HG03354 (cell line): ENCODE measurements around the gene TP53RK.

Experiments used
- ATAC-seq: cut with Tn5 transposase; IDR thresholded peaks from one replicate; pipeline ENCODE4 v1.9.1; 2021; ENCODE audit warnings: mild to moderate bottlenecking; ENCODE audit not compliant: unreplicated experiment, poor library complexity, severe bottlenecking

The TP53RK gene

GRCh38 chr20:46689082-46689753, at the start of gene TP53RK:
Gene TP53RK (minus strand): TSS chr20:46689444. CDS start chr20:46689414, 30 bp downstream.
- ATAC-seq, result peak; percentile 96

DNA sequence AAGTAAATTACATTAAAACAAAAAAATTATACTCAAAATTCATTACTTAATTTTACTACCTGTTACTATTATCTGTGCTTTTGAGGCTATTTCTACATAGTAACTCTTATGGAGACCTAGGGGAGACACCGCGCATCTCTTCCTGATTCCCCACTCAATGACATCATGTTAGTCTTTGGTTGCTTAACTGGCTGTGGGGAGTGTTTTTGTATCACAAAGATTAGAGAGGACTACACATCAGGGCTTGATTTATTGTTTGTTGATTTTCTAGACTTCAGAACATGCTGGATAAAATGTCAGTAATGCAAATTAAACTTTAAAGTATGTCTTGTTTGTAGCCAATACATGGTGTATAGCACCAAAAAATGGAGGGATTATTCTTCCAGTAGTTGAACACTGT, 46.2 kb upstream of the TP53RK start:
- no peak for ATAC-seq

GRCh38 chr20:46731770-46732169, 42.5 kb upstream of the TP53RK start:
- no peak for ATAC-seq

DNA sequence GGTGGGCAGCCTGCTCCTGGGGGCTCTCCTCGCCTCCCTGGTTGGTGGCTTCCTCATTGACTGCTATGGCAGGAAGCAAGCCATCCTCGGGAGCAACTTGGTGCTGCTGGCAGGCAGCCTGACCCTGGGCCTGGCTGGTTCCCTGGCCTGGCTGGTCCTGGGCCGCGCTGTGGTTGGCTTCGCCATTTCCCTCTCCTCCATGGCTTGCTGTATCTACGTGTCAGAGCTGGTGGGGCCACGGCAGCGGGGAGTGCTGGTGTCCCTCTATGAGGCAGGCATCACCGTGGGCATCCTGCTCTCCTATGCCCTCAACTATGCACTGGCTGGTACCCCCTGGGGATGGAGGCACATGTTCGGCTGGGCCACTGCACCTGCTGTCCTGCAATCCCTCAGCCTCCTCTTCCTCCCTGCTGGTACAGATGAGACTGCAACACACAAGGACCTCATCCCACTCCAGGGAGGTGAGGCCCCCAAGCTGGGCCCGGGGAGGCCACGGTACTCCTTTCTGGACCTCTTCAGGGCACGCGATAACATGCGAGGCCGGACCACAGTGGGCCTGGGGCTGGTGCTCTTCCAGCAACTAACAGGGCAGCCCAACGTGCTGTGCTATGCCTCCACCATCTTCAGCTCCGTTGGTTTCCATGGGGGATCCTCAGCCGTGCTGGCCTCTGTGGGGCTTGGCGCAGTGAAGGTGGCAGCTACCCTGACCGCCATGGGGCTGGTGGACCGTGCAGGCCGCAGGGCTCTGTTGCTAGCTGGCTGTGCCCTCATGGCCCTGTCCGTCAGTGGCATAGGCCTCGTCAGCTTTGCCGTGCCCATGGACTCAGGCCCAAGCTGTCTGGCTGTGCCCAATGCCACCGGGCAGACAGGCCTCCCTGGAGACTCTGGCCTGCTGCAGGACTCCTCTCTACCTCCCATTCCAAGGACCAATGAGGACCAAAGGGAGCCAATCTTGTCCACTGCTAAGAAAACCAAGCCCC, 36.2 kb upstream of the TP53RK start:
- no peak for ATAC-seq

DNA sequence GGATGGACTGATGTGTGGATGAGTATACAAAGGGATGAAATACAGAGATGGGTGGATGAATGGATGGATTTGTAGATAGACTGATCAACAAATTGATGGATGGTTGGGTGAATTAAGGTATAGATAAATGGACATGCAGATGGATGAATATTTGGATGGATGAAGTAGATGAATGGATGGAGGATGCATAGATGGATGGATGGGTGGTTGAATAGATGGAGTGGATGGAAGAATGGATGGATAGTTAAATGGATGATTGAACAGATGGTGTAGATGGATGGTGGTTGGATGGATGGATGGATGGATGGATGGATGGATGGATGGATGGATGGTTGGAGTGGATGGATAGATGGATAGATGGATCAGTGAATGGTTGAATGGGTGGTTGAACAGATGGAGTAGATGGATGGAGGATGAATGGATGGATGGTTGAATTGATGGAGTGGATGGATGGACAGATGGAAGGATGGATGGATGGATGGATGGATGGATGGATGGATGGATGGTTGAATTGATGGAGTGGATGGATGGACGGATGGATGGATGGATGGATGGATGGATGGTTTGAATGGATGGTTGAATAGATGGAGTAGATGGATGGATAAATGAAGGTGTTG, 35.2 kb upstream of the TP53RK start:
- ATAC-seq, result no peak

DNA sequence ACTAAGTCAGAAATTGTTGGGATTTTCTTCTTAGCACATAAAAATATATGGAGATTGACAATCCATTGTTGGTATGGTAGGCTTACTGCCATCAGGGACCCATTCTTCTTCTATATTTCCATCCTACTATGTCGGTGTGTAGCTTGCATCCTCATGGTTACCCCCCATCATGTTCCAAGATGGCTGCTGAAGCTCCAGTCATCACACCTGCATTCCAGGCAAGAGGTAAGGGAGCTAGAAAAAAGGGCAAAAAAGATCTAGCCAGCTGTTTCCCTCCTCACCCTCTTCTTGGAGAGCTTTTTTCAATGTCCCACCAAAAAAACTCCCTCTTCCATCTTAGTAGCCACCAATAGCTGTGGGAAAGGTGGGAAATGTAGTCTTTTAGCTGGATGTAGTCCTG, 33.8 kb upstream of the TP53RK start:
- ATAC-seq, result no peak

- ATAC-seq, result no peak
Observed at GRCh38 chr20:46722450-46722849, 33.2 kb upstream of the TP53RK start.

GRCh38 chr20:46721476-46721875, 32.2 kb upstream of the TP53RK start:
- ATAC-seq, result no peak

- no peak for ATAC-seq
Observed at GRCh38 chr20:46720776-46721425, 31.7 kb upstream of the TP53RK start.

DNA sequence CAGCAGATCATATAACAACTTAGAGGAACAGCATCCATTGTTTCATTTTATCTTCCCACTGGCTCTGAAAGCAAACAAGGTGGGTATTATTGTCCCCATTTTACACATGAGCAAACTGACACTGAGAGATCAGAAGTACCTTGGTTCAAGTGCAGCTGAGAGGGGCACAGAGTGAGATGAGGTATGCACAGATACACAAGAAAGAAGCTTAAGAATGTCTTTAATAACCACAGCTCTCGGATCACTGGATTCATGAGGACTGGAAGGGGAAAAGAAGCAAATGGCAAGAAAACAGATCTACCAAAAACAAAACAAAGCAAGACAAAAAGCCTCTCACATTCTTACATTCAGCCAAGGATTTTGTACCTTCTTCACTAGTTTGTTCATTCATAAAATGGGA, 30.8 kb upstream of the TP53RK start:
- ATAC-seq, result no peak

- no peak for ATAC-seq
Observed at GRCh38 chr20:46717818-46718541, 28.7 kb upstream of the TP53RK start.

GRCh38 chr20:46715292-46715756, 26.1 kb upstream of the TP53RK start:
- no peak for ATAC-seq

DNA sequence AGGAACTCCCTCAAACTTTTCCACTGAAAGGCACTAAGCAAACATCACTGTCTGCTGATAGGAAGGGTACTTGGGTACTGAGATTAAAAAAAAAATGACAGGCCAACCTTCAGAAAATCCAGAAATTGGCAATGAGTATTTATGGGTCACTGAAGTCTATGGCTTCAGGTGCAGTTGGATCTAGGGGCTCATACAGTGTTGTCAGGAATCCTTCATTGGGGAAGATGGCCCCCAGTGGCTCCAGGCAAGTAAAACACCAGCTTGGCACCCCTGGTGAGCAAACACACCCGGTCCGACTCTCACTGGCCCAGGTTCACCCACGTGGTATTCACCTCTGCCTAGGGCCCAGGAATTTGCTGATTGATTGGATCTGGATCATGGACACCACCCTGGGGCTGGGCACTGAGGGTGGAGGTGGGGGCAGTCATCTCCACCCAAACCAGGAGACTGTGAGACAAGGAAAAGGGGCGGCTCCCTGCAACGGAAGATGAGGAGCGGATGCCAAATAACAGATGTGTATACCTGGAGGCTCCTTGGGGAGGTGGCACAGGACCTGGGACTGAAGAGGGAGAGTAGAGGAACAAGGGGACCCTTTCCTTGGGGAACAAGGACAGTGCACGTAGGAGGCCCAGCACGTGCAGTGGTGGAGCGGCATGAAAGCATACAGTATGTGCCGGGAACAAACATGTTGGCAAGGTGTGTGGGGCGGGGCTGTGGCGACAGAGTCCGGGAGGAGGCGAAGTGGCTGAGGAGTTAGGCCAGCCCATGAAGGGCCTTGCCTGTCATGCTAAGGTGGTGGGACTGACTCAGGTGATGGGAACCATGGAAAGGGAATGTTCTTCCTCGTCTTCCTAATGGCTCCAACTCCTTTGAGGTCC, 25.0 kb upstream of the TP53RK start:
- no peak for ATAC-seq

GRCh38 chr20:46712056-46712636, 22.9 kb upstream of the TP53RK start:
- ATAC-seq, result no peak

DNA sequence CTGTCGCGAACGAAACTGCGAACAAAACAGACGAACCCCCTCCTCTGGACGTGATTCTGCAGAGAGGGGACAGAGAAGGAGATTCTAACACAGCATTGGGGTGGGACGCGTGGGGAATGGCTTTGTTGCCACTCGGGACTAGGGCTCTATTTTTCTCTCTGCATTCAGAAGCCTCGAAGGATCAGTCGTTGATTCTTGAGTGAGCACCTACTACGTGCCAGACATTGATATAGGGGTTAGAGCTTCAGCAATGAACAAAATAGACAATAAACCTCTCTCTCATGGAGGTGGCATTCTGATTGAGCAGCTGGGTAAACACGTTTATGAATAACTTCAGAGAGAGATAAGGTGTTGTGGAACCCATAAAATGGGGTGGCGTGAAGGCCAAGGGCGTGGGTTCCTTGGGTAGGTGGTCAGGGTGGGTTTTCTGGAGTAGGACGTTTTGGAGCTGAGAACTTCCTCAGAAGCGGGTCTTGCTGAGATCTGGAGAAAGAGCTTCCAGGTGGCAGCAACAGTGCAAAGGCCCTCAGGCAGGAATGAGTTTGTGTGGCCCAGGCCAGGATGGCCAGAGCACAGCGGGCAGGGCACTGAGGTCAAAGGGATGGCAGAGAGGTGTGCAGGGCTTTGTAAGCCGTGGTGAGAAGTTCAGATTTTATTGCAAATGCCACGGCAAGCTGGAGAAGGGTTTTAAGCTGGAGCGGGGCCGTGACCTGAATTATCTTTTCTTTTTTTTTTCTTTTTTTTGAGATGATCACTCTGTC, 21.1 kb upstream of the TP53RK start:
- no peak for ATAC-seq

DNA sequence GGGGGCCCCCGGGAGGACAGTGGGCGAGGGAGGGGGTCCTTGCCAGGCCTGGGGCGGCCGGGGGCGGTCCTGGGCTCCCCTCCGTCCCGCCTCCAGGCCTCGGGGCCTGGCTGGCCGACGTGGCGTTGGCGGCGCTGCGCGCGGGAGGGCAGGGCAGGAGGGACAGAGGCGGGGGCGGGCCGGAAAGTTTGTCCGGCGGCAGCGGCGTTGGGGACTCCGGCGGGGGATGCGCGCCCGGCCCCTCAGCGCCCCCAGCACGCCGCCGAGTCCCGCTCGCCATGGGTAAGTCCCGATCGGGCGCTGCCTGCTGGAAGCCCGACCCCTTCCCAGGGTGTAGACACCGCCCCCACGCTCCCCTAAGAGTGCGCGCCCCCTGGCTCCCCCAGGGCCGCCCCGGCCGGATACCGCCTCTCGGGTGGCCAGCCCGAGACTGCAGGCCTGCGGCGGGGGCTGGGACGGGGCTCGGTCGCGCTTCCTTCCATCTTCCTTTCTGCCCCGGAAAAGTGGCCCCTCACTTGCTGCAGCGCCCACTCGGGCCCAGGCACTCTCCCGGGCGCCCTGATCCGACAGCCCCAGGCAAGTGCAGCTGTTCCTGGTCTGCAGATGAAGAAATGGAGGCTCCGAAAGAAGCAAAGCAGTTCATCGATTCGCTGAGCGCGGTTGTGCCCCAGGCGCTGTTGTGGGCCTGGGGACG, 20.4 kb upstream of the TP53RK start, which contains the start of gene SLC2A10:
SLC2A10 (plus strand) TSS at position 191 of the 694 bp plus-strand sequence; CDS start at position 279, 88 bp downstream.
- ATAC-seq, result no peak

GRCh38 chr20:46709055-46709458, 19.8 kb upstream of the TP53RK start:
- ATAC-seq, result no peak
